ENCODE results near the gene CD28.

The CD28 gene

GRCh38 chr2:203786549-203787351 lies 80.3 kb downstream of the CD28 start:
- DNase-seq = no peak

- DNase-seq = no peak
Measured at GRCh38 chr2:203787979-203788378, 81.5 kb downstream of the CD28 start.
